ENCODE data around the gene P2RX1.

P2RX1 gene

GRCh38 chr17:3915995-3916696 is at the start of gene P2RX1:
Gene P2RX1 (minus strand): TSS chr17:3916465. CDS start chr17:3916225, 240 bp downstream.
- DNase-seq (ENCODE audit: low read depth): no peak

- DNase-seq (ENCODE audit: low read depth): peak; percentile 56
Observed at GRCh38 chr17:3965118-3965800, 49.0 kb upstream of the P2RX1 start.

GRCh38 chr17:3964203-3965117 is 48.2 kb upstream of the P2RX1 start, which contains the start of gene ATP2A3:
Gene ATP2A3 (minus strand): TSS chr17:3964437. CDS start chr17:3964291, 146 bp downstream.
- peak; percentile 12 for DNase-seq (ENCODE audit: low read depth)

- DNase-seq (ENCODE audit: low read depth): no peak
Observed at GRCh38 chr17:3963237-3964201, 47.3 kb upstream of the P2RX1 start.

GRCh38 chr17:3962965-3963236 is 46.6 kb upstream of the P2RX1 start:
- DNase-seq (ENCODE audit: low read depth): no peak

GRCh38 chr17:3962217-3962964 is 46.1 kb upstream of the P2RX1 start:
- DNase-seq (ENCODE audit: low read depth): no peak

GRCh38 chr17:3961564-3962047 is 45.3 kb upstream of the P2RX1 start:
- DNase-seq (ENCODE audit: low read depth): no peak

GRCh38 chr17:3960764-3961163 is 44.5 kb upstream of the P2RX1 start:
- no peak for DNase-seq (ENCODE audit: low read depth)

- no peak for DNase-seq (ENCODE audit: low read depth)
Observed at GRCh38 chr17:3959921-3960601, 43.8 kb upstream of the P2RX1 start.

GRCh38 chr17:3959295-3959899 is 43.1 kb upstream of the P2RX1 start:
- peak; percentile 54 for DNase-seq (ENCODE audit: low read depth)

- no peak for DNase-seq (ENCODE audit: low read depth)
Observed at GRCh38 chr17:3957735-3958599, 41.7 kb upstream of the P2RX1 start.

- no peak for DNase-seq (ENCODE audit: low read depth)
Observed at GRCh38 chr17:3956983-3957382, 40.7 kb upstream of the P2RX1 start.

- no peak for DNase-seq (ENCODE audit: low read depth)
Observed at GRCh38 chr17:3956327-3956957, 40.2 kb upstream of the P2RX1 start.

- DNase-seq (ENCODE audit: low read depth): no peak
Observed at GRCh38 chr17:3955673-3955988, 39.4 kb upstream of the P2RX1 start.

GRCh38 chr17:3954976-3955672 is 38.9 kb upstream of the P2RX1 start:
- no peak for DNase-seq (ENCODE audit: low read depth)

- no peak for DNase-seq (ENCODE audit: low read depth)
Observed at GRCh38 chr17:3954086-3954485, 37.8 kb upstream of the P2RX1 start.

- no peak for DNase-seq (ENCODE audit: low read depth)
Observed at GRCh38 chr17:3953542-3953941, 37.3 kb upstream of the P2RX1 start.

- no peak for DNase-seq (ENCODE audit: low read depth)
Observed at GRCh38 chr17:3952186-3952585, 35.9 kb upstream of the P2RX1 start.

Data from EH (cell line).